GM23248 (cell line): ENCODE measurements around the gene SDK2. TPM values are rescaled to one million over a fixed set of nuclear protein-coding genes. Genes with fewer than 3 reads are reported as not detected.

Experiments used
- DNase-seq: peaks from one replicate; pipeline ENCODE4 v3.0.0-alpha.2; 2015
- H2AFZ ChIP-seq: fragments of 200-600 bp; sonication (generic); 2 replicates; pipeline ENCODE4 v1.6.1; 2016; ENCODE audit warnings: antibody characterized with exemption
- H3F3A ChIP-seq: fragments of 200-600 bp; sonication (generic); 2 replicates; pipeline ENCODE4 v1.6.1; 2016; ENCODE audit warnings: mild to moderate bottlenecking, antibody characterized with exemption, mixed run types; ENCODE audit not compliant: insufficient read depth
- H3K27ac ChIP-seq: fragments of 200-600 bp; sonication (generic); 2 replicates; pipeline ENCODE4 v1.5.1; 2016; ENCODE audit warnings: mild to moderate bottlenecking
- H3K27me3 ChIP-seq: fragments of 200-600 bp; sonication (generic); replicated peaks from 2 replicates; pipeline ENCODE4 v1.6.1; 2016; ENCODE audit warnings: mild to moderate bottlenecking; ENCODE audit not compliant: insufficient read depth
- H3K36me3 ChIP-seq: fragments of 200-600 bp; sonication (generic); 2 replicates; pipeline ENCODE4 v1.6.1; 2016; ENCODE audit warnings: low read depth, mild to moderate bottlenecking
- H3K4me1 ChIP-seq: fragments of 200-600 bp; sonication (generic); 2 replicates; pipeline ENCODE4 v1.6.1; 2016; ENCODE audit warnings: mild to moderate bottlenecking; ENCODE audit not compliant: insufficient read depth
- H3K4me2 ChIP-seq: fragments of 200-600 bp; sonication (generic); one replicate; pipeline ENCODE4 v1.6.1; 2016; ENCODE audit warnings: mild to moderate bottlenecking; ENCODE audit not compliant: unreplicated experiment
- H3K4me3 ChIP-seq: fragments of 200-600 bp; sonication (generic); 2 replicates; pipeline ENCODE4 v1.5.1; 2016; ENCODE audit warnings: mild to moderate bottlenecking
- H3K79me2 ChIP-seq: fragments of 200-600 bp; sonication (generic); 2 replicates; pipeline ENCODE4 v1.6.1; 2016; ENCODE audit warnings: mild to moderate bottlenecking; ENCODE audit not compliant: insufficient read depth
- H3K9ac ChIP-seq: fragments of 200-600 bp; sonication (generic); 2 replicates; pipeline ENCODE4 v1.6.1; 2016; ENCODE audit warnings: mild to moderate bottlenecking
- H3K9me2 ChIP-seq: fragments of 200-600 bp; sonication (generic); 2 replicates; pipeline ENCODE4 v1.6.1; 2016; ENCODE audit warnings: mixed run types, mild to moderate bottlenecking, moderate library complexity; ENCODE audit not compliant: insufficient read depth
- H3K9me3 ChIP-seq: fragments of 200-600 bp; sonication (generic); one replicate; pipeline ENCODE4 v1.6.1; 2017; ENCODE audit warnings: low read depth
- H4K20me1 ChIP-seq: fragments of 200-600 bp; sonication (generic); 2 replicates; pipeline ENCODE4 v1.6.0; 2016; ENCODE audit not compliant: insufficient read depth
- EZH2 ChIP-seq: fragments of 200-600 bp; sonication (generic); IDR thresholded peaks from 2 replicates; pipeline ENCODE4 v1.6.1; 2018; ENCODE audit warnings: antibody characterized with exemption, mild to moderate bottlenecking; ENCODE audit not compliant: insufficient read depth, poor library complexity, severe bottlenecking
- EZH2phosphoT487 ChIP-seq: fragments of 200-600 bp; sonication (generic); IDR thresholded peaks from 2 replicates; pipeline ENCODE4 v1.6.1; 2018; ENCODE audit warnings: antibody characterized with exemption, moderate library complexity, mild to moderate bottlenecking, low read depth; ENCODE audit not compliant: insufficient read depth
- WGBS, 2 experiments: methylation state at CpG; one replicate each; pipeline ENCODE4 v1.1.6; 2015 to 2017; ENCODE audit warnings: low lambda C conversion rate in 2 of 2, low coverage in 1 of 2; ENCODE audit errors: missing lambda C conversion rate in 2 of 2; 5-methylcytosine and 5-hydroxymethylcytosine counted together
- in situ Hi-C: fragments of 300-500 bp; cut with MboI; formaldehyde crosslinking; loops from 2 replicates; pipeline ENCODE4 v1.15.0; 2020
- polyA plus RNA-seq: library from polyadenylated mRNA; unstranded; fragments of >200 nt; fragmentation: Nextera tagmentation; extraction: Ambion mirVana; gene quantifications from 2 replicates; pipeline ENCODE4 v1.2.1, GENCODE V29; 2016
- total RNA-seq: library from RNA; depleted of rRNA; stranded (reverse); fragments of >200 nt; shearing (Covaris generic); gene quantifications from 2 replicates; pipeline ENCODE4 v1.2.3, GENCODE V29; 2014

Gene SDK2
- total and polyA plus RNA-seq, 2 experiments from 2014 or later = under 0.01 to 0.03 TPM

GRCh38 chr17:73419881-73420280, 224.4 kb downstream of the SDK2 start:
- no peaks in the 10 kb centered on the region for H4K20me1 ChIP-seq
- TF ChIP-seq EZH2 (no peak), EZH2phosphoT487 (no peak)
- no peaks in the 10 kb centered on the region for H3K4me1 ChIP-seq
- H3K27ac ChIP-seq = no peak overlapping the region
- no peaks in the 10 kb centered on the region for H3K36me3 ChIP-seq
- H3F3A ChIP-seq = no peaks in the 10 kb centered on the region
- no peak overlapping the region for H3K4me3 ChIP-seq
- H3K4me2 ChIP-seq = no peak overlapping the region
- H2AFZ ChIP-seq = no peak overlapping the region
- no peaks in the 10 kb centered on the region for H3K27me3 ChIP-seq
- no peaks in the 10 kb centered on the region for H3K9me2 ChIP-seq
- H3K9ac ChIP-seq = no peak overlapping the region
- no peaks in the 10 kb centered on the region for H3K9me3 ChIP-seq
- WGBS, 2 experiments = 59 to 63% methylated on average over 9 of the region's 9 CpGs
- H3K79me2 ChIP-seq = no peaks in the 10 kb centered on the region
- in situ Hi-C loops = no loop called here
- DNase-seq = no peak

- Histone ChIP-seq H3K9me2 (no peaks in the 10 kb centered on the region), H4K20me1 (no peaks in the 10 kb centered on the region), H2AFZ (no peak overlapping the region), H3K9ac (no peak overlapping the region), H3K9me3 (no peaks in the 10 kb centered on the region), H3K4me3 (no peak overlapping the region), H3K27me3 (no peaks in the 10 kb centered on the region), H3F3A (no peaks in the 10 kb centered on the region), H3K79me2 (no peaks in the 10 kb centered on the region), H3K4me1 (no peaks in the 10 kb centered on the region), H3K4me2 (no peak overlapping the region), H3K27ac (no peak overlapping the region), H3K36me3 (no peaks in the 10 kb centered on the region)
- no peak for DNase-seq
- in situ Hi-C loops = no loop called here
- WGBS, 2 experiments = 65 to 68% methylated on average over 10 of the region's 10 CpGs
- TF ChIP-seq EZH2 = no peak
These were observed 225.2 kb downstream of the SDK2 start for GRCh38 chr17:73419051-73419450.

- no peak for DNase-seq
- H3K9me2 ChIP-seq = no peaks in the 10 kb centered on the region
- H3K9me3 ChIP-seq = no peaks in the 10 kb centered on the region
- H2AFZ ChIP-seq = no peak overlapping the region
- in situ Hi-C loops = no loop called here
- H3K27ac ChIP-seq = no peak overlapping the region
- TF ChIP-seq EZH2 = no peak
- TF ChIP-seq EZH2phosphoT487 = no peak
- H3K79me2 ChIP-seq = no peaks in the 10 kb centered on the region
- no peak overlapping the region for H3K9ac ChIP-seq
- no peaks in the 10 kb centered on the region for H3F3A ChIP-seq
- H3K4me3 ChIP-seq = no peak overlapping the region
- no peaks in the 10 kb centered on the region for H3K36me3 ChIP-seq
- no peaks in the 10 kb centered on the region for H4K20me1 ChIP-seq
- 73 to 81% methylated on average over 15 of the region's 15 CpGs for WGBS, 2 experiments
- H3K27me3 ChIP-seq = no peaks in the 10 kb centered on the region
- no peak overlapping the region for H3K4me2 ChIP-seq
- H3K4me1 ChIP-seq = no peaks in the 10 kb centered on the region
These were observed 228.5 kb downstream of the SDK2 start for GRCh38 chr17:73415782-73416181.

GRCh38 chr17:73414171-73414955, 229.9 kb downstream of the SDK2 start:
- 64 to 65% methylated on average over 19 to 20 of the region's 20 CpGs for WGBS, 2 experiments
- in situ Hi-C loops = no loop called here

More at GRCh38 chr17:73414171-73414955, 229.9 kb downstream of the SDK2 start:
- TF ChIP-seq EZH2phosphoT487 (no peak), EZH2 (no peak)
- H3K9ac ChIP-seq = no peak overlapping the region
- H3K4me3 ChIP-seq = no peak overlapping the region
- H2AFZ ChIP-seq = no peak overlapping the region
- no peaks in the 10 kb centered on the region for H3F3A ChIP-seq
- no peaks in the 10 kb centered on the region for H3K79me2 ChIP-seq
- no peaks in the 10 kb centered on the region for H3K36me3 ChIP-seq
- no peaks in the 10 kb centered on the region for H3K4me1 ChIP-seq
- H3K4me2 ChIP-seq = no peak overlapping the region
- no peak for DNase-seq
- H3K9me2 ChIP-seq = no peaks in the 10 kb centered on the region
- H4K20me1 ChIP-seq = no peaks in the 10 kb centered on the region
- no peaks in the 10 kb centered on the region for H3K9me3 ChIP-seq
- no peaks in the 10 kb centered on the region for H3K27me3 ChIP-seq
- no peak overlapping the region for H3K27ac ChIP-seq
